ENCODE results near the gene NR3C2. TPM values are rescaled to one million over a fixed set of nuclear protein-coding genes. Genes with fewer than 3 reads are reported as not detected.

NR3C2 gene
- total and polyA plus RNA-seq, 10 of the 15 experiments (the other 5 are each of a cell fraction or from before 2014, with no cell fraction given) = 0.05 to 0.11 (median 0.08) TPM; not detected in 4

- Histone ChIP-seq H3K79me2 (ENCODE audit: control insufficient read depth, insufficient read depth, low read length) (no peaks in the 10 kb centered on the region), H3K4me2 (ENCODE audit: control insufficient read depth, insufficient read depth) (no peak overlapping the region), H3K9me3 (replicated peaks; ENCODE audit: control insufficient read depth, insufficient read depth, low read length) (no peaks in the 10 kb centered on the region), H3K36me3 (ENCODE audit: control insufficient read depth in 2 of 2, insufficient read depth in 2 of 2, low read length in 1 of 2) (no peaks in the 10 kb centered on the region), H3K4me1 (ENCODE audit: control insufficient read depth, insufficient read depth, low read length) (no peaks in the 10 kb centered on the region), H3K4me3 (no peak overlapping the region), H2AFZ (ENCODE audit: control insufficient read depth, low read depth, low read length) (no peak overlapping the region), H3K27me3 (replicated peaks in 1 of 2; ENCODE audit: control insufficient read depth in 2 of 2, insufficient read depth in 2 of 2, low read length in 1 of 2) (no peaks in the 10 kb centered on the region), H3K27ac (ENCODE audit: control insufficient read depth, insufficient read depth) (no peak overlapping the region), H4K20me1 (ENCODE audit: control insufficient read depth, insufficient read depth) (no peaks in the 10 kb centered on the region), H3K9ac (ENCODE audit: control insufficient read depth, insufficient read depth, low read length) (no peak overlapping the region)
- FAIRE-seq = no peak
- RAD21 ChIA-PET (ENCODE audit: unreplicated experiment) = no interaction called here
- BruUV-seq (replicated peaks) = no TSS peak
- CTCF ChIA-PET = no interaction called here
- in situ Hi-C loops (cut with MboI) (no loop called here), intact Hi-C loops (cut with micrococcal nuclease; ENCODE audit: unreplicated experiment) (no loop called here)
- 30% methylated on average over 1 of the region's 1 CpG for WGBS (ENCODE audit: insufficient coverage, insufficient replicate concordance, low lambda C conversion rate, missing lambda C conversion rate)
- ATAC-seq = no peak
- no peak for DNase-seq (ENCODE audit: low read depth, low spot score)
- POLR2A ChIA-PET = no interaction called here
- SMC1A ChIA-PET (ENCODE audit: uncharacterized antibody, unreplicated experiment) = interaction anchor here (1.1 kb wide), 1 partner anchor 19 kb away, joined by 4 read pairs; no protein-coding TSS in a partner anchor
- no peak for TF ChIP-seq ZNF384 (IDR thresholded peaks at IDR 0.05; ENCODE audit: borderline replicate concordance, low read depth, low read length)
- TF ChIP-seq MYC (IDR thresholded peaks at IDR 0.05; ENCODE audit: insufficient read depth, insufficient read length, insufficient replicate concordance, low read length, severe bottlenecking) = no peak
- no peak for TF ChIP-seq ETV6 (conservative IDR thresholded peaks at IDR 0.05 in 1 of 2, IDR thresholded peaks at IDR 0.05 in 1 of 2; ENCODE audit: borderline replicate concordance in 1 of 2, low read depth in 1 of 2)
- TF ChIP-seq MTA3 (IDR thresholded peaks at IDR 0.05; ENCODE audit: borderline replicate concordance, low read length) = no peak
- no peak for TF ChIP-seq YBX1 (IDR thresholded peaks at IDR 0.05)
- no peak for TF ChIP-seq POLR2AphosphoS2 (IDR thresholded peaks at IDR 0.05; ENCODE audit: low read depth, low read length)
- TF ChIP-seq CUX1 (IDR thresholded peaks at IDR 0.05; ENCODE audit: insufficient replicate concordance, low read depth, low read length) = no peak
- TF ChIP-seq CHD2 (IDR thresholded peaks at IDR 0.05; ENCODE audit: borderline replicate concordance, low read depth, low read length) = no peak
- TF ChIP-seq IRF4 (IDR thresholded peaks at IDR 0.05; ENCODE audit: low read depth, low read length) = no peak
- TF ChIP-seq ESRRA (IDR thresholded peaks at IDR 0.05; ENCODE audit: low read length) = no peak
- no peak for TF ChIP-seq SRF (IDR thresholded peaks at IDR 0.05; ENCODE audit: low read depth in 2 of 2, low read length in 2 of 2)
- no peak for TF ChIP-seq ZBTB11 (CRISPR knock-in tag; IDR thresholded peaks at IDR 0.05)
- no peak for TF ChIP-seq ZNF207 (IDR thresholded peaks at IDR 0.05; ENCODE audit: borderline replicate concordance)
- TF ChIP-seq STAT3 (IDR thresholded peaks at IDR 0.05; ENCODE audit: low read depth, low read length) = no peak
- no peak for TF ChIP-seq POLR2AphosphoS5 (IDR thresholded peaks at IDR 0.05; ENCODE audit: low read length)
- no peak for TF ChIP-seq MEF2B (IDR thresholded peaks at IDR 0.05; ENCODE audit: partially characterized antibody, poor library complexity, severe bottlenecking)
- TF ChIP-seq NFXL1 (IDR thresholded peaks at IDR 0.05; ENCODE audit: borderline replicate concordance) = no peak
Observed at GRCh38 chr4:148210661-148211060, 231.6 kb downstream of the NR3C2 start.
